K562 (cell line): ENCODE results near the gene CRAT. TPM values are rescaled to one million over a fixed set of nuclear protein-coding genes. Genes with fewer than 3 reads are reported as not detected.

Source experiments
- ADNP ChIP-seq: fragments of 200-800 bp; sonication (Bioruptor generic); IDR thresholded peaks from 2 replicates; pipeline ENCODE4 v1.6.1; 2016; ENCODE audit warnings: missing genetic modification characterization, missing compliant biosample characterization
- ARID4B ChIP-seq: sonication (generic); formaldehyde crosslinking; IDR thresholded peaks from 2 replicates; pipeline ENCODE4 v1.8.0; 2022; ENCODE audit warnings: mild to moderate bottlenecking, missing genetic modification reagents
- ATF7 ChIP-seq: fragments of 450-650 bp; IDR thresholded peaks from 2 replicates; pipeline ENCODE4 v1.7.1; 2014; ENCODE audit warnings: mild to moderate bottlenecking, moderate library complexity
- CEBPZ ChIP-seq: fragments of 150-350 bp; IDR thresholded peaks from 2 replicates; pipeline ENCODE4 v1.6.1; 2014; ENCODE audit warnings: low read depth, mild to moderate bottlenecking, low read length, borderline replicate concordance
- NRF1 ChIP-seq, 2 experiments: fragments of 450-650 bp; IDR thresholded peaks in 1 of 2; conservative IDR thresholded peaks in 1 of 2; 2 replicates each; pipeline ENCODE4 v1.6.1; 2014; ENCODE audit warnings: mild to moderate bottlenecking in 2 of 2
- RBM14 ChIP-seq: fragments of 200-400 bp; formaldehyde crosslinking; IDR thresholded peaks from 2 replicates; pipeline ENCODE4 v1.6.1; 2018; ENCODE audit warnings: low read depth, mild to moderate bottlenecking, low read length, moderate library complexity, borderline replicate concordance; ENCODE audit not compliant: insufficient read depth
- SMAD3 ChIP-seq: fragments of 450-650 bp; formaldehyde crosslinking; conservative IDR thresholded peaks from 2 replicates; pipeline ENCODE4 v1.4.0; 2020; ENCODE audit warnings: mild to moderate bottlenecking
- SNIP1 ChIP-seq: fragments of 450-650 bp; IDR thresholded peaks from 2 replicates; pipeline ENCODE4 v1.7.1; 2017; ENCODE audit warnings: low read depth, mild to moderate bottlenecking
- SOX6 ChIP-seq: fragments of 450-650 bp; IDR thresholded peaks from 2 replicates; pipeline ENCODE4 v1.6.1; 2014; ENCODE audit warnings: mild to moderate bottlenecking
- SRSF9 ChIP-seq: fragments of 200-400 bp; formaldehyde crosslinking; IDR thresholded peaks from 2 replicates; pipeline ENCODE4 v1.6.1; 2017; ENCODE audit warnings: low read depth, low read length, borderline replicate concordance
- TBP ChIP-seq: optimal IDR thresholded peaks from 2 replicates; pipeline ENCODE3; 2011; ENCODE audit warnings: low read depth, low read length, improper control_type of control experiment
- THRA ChIP-seq: fragments of 450-650 bp; IDR thresholded peaks from 2 replicates; pipeline ENCODE4 v1.6.1; 2017; ENCODE audit warnings: mild to moderate bottlenecking, moderate library complexity
- ZFP36 ChIP-seq: fragments of 150-350 bp; IDR thresholded peaks from 2 replicates; pipeline ENCODE4 v1.6.1; 2018; ENCODE audit warnings: low read length, low read depth; ENCODE audit not compliant: partially characterized antibody
- ZFX ChIP-seq: sonication (generic); formaldehyde crosslinking; IDR thresholded peaks from 2 replicates; pipeline ENCODE4 v1.8.0; 2022; ENCODE audit warnings: mild to moderate bottlenecking, missing genetic modification reagents, moderate library complexity
- ZNF174 ChIP-seq: fragments of 250-450 bp; sonication (Bioruptor Pico); IDR thresholded peaks from 2 replicates; pipeline ENCODE4 v1.4.0; 2020; ENCODE audit warnings: mild to moderate bottlenecking
- ZNF212 ChIP-seq: fragments of 450-650 bp; formaldehyde crosslinking; IDR thresholded peaks from 2 replicates; pipeline ENCODE4 v1.4.0; 2020; ENCODE audit warnings: mild to moderate bottlenecking
- ZNF253 ChIP-seq: fragments of 250-450 bp; sonication (Bioruptor Pico); conservative IDR thresholded peaks from 2 replicates; pipeline ENCODE4 v1.6.1; 2021; ENCODE audit warnings: mild to moderate bottlenecking
- ZNF408 ChIP-seq: fragments of 250-450 bp; sonication (Bioruptor Pico); IDR thresholded peaks from 2 replicates; pipeline ENCODE4 v1.4.0; 2020; ENCODE audit warnings: low read depth, mild to moderate bottlenecking, moderate library complexity
- polyA plus RNA-seq, 8 experiments: library from polyadenylated mRNA; depleted of rRNA in 4 of 8; stranded (reverse) in 5 of 8; unstranded in 3 of 8; fragments of >200 nt; fragmentation: Nextera tagmentation in 2 of 8; fragmentation: Illumina TruSeq in 1 of 8; extraction: Ambion mirVana in 2 of 8; extraction: Trizol in 1 of 8; gene quantifications; 2 replicates each; pipeline versions ENCODE4 v1.2.1 to v1.2.3, GENCODE V29; 2011 to 2014; ENCODE audit warnings: inconsistent platforms in 1 of 8, missing spikeins in 1 of 8
- total RNA-seq, 7 experiments: library from RNA; depleted of rRNA in 6 of 7; stranded (reverse); fragments of >200 nt in 6 of 7; fragmentation: Illumina TruSeq in 2 of 7; extraction: Trizol in 2 of 7; gene quantifications; 2 replicates each; pipeline versions ENCODE4 v1.2.1 to v1.2.3, GENCODE V29; 2011 to 2021; ENCODE audit warnings: low replicate concordance in 1 of 7

CRAT gene
- total and polyA plus RNA-seq, 9 of the 15 experiments (the other 6 are each of a cell fraction or from before 2014, with no cell fraction given), result 0.20 to 13.8 (median 5.4) TPM

- TF ChIP-seq ARID4B (CRISPR knock-in tag), result peak; percentile 90
- no peak for TF ChIP-seq ZFP36
- no peak for TF ChIP-seq ZNF408 (CRISPR knock-in tag)
- TF ChIP-seq TBP, result peak; percentile 91
- no peak for TF ChIP-seq SRSF9
- TF ChIP-seq SNIP1, result no peak
- TF ChIP-seq ADNP (tag), result no peak
- TF ChIP-seq ZNF174 (CRISPR knock-in tag), result no peak
- peak; percentile 98 for TF ChIP-seq NRF1 (conservative IDR thresholded peaks at IDR 0.05 in 1 of 2, IDR thresholded peaks at IDR 0.05 in 1 of 2)
- no peak for TF ChIP-seq ATF7
- peak; percentile 64 for TF ChIP-seq ZFX
- TF ChIP-seq ZNF212 (CRISPR knock-in tag), result no peak
- TF ChIP-seq THRA, result no peak
- no peak for TF ChIP-seq ZNF253 (CRISPR knock-in tag)
- TF ChIP-seq RBM14, result no peak
- TF ChIP-seq SOX6, result no peak
- TF ChIP-seq CEBPZ, result peak; percentile 85
- TF ChIP-seq SMAD3, result peak; percentile 41; the same call in 1 of the 2 replicates
Measured at GRCh38 chr9:129080601-129081387, 29.8 kb downstream of the CRAT start, which contains the start of gene DOLPP1 (continued).
